ENCODE results near the gene GPX4. TPM values are rescaled to one million over a fixed set of nuclear protein-coding genes. Genes with fewer than 3 reads are reported as not detected.

The GPX4 gene
- total and polyA plus RNA-seq, 2 donors (not counting 1 experiment from before 2014, with no cell fraction given) = 213 to 317 TPM

- no peak for TF ChIP-seq EZH2 (IDR thresholded peaks at IDR 0.05; ENCODE audit: borderline replicate concordance, insufficient read depth, low read depth, low read length, poor library complexity, severe bottlenecking)
- TF ChIP-seq CTCF (IDR thresholded peaks at IDR 0.05) = no peak
- Histone ChIP-seq H3K27ac (ENCODE audit: low read length in 2 of 2) (peak overlapping the region in 1 of 2 donors; percentile 100), H2AFZ (ENCODE audit: insufficient read depth, low read depth, low read length, poor library complexity, severe bottlenecking) (no peak overlapping the region), H3K27me3 (replicated peaks in 1 of 4; ENCODE audit: control extremely low read depth in 1 of 4, control insufficient read depth in 3 of 4, insufficient read depth in 4 of 4, low read length in 3 of 4) (no peaks in the 10 kb centered on the region), H3K9me3 (ENCODE audit: control extremely low read depth in 1 of 3, control insufficient read depth in 2 of 3, insufficient read depth in 1 of 3, low read length in 2 of 3) (no peaks in the 10 kb centered on the region), H4K20me1 (ENCODE audit: control insufficient read depth, insufficient read depth, low read length, poor library complexity, severe bottlenecking) (peaks cover 32% of the 10 kb centered on the region), H3K9ac (ENCODE audit: low read length) (no peak overlapping the region), H3K36me3 (replicated peaks in 1 of 2; ENCODE audit: control extremely low read depth in 1 of 2, control insufficient read depth in 1 of 2, extremely low read depth in 1 of 2, insufficient read depth in 2 of 2, low read length in 1 of 2) (peaks cover 0 to 35% of the 10 kb centered on the region in 2 experiments), H3K4me1 (ENCODE audit: control insufficient read depth in 2 of 2, insufficient read depth in 2 of 2, low read length in 2 of 2) (peaks cover 24 to 54% of the 10 kb centered on the region in 2 donors), H3K4me2 (replicated peaks; ENCODE audit: low read depth, low read length, poor library complexity, severe bottlenecking) (no peak overlapping the region), H3K79me2 (ENCODE audit: control insufficient read depth, insufficient read depth, low read length) (peaks cover 6% of the 10 kb centered on the region), H3K4me3 (ENCODE audit: control extremely low read depth in 1 of 5, extremely low read depth in 1 of 5, insufficient read depth in 1 of 5, low read depth in 2 of 5, low read length in 4 of 5) (no peak overlapping the region)
- Mint-ChIP-seq H3K27me3 (no peaks in the 10 kb centered on the region), H3K4me1 (peaks cover 29% of the 10 kb centered on the region), H3K4me3 (peak overlapping the region; percentile 70), H3K9me3 (ENCODE audit: insufficient read depth) (no peaks in the 10 kb centered on the region), H3K27ac (peak overlapping the region; percentile 61)
- POLR2A ChIA-PET = interaction anchor here (0.5 to 2.3 kb wide), 3 partner anchors 7 to 41 kb away, joined by 3 to 6 read pairs (median 6); no protein-coding TSS in a partner anchor
- 93% methylated on average over 32 of the region's 32 CpGs for WGBS (ENCODE audit: insufficient coverage)
- CTCF ChIA-PET = interaction anchor here (0.7 to 1.3 kb wide), 3 partner anchors 39 to 138 kb away, joined by 3 to 4 read pairs (median 3); partner anchors contain the start of gene ARHGAP45
- intact Hi-C loops (cut with micrococcal nuclease) = loop anchor here (2.0 kb wide), 1 partner anchor 69 kb away; the partner anchor contains the start of gene SBNO2
- no peak for ATAC-seq (ENCODE audit: low read depth)
- DNase-seq = peak; percentile 46
Measured at GRCh38 chr19:1105873-1106840, 2.4 kb downstream of the GPX4 start.
